ENCODE measurements around the gene SV2A.

DNA sequence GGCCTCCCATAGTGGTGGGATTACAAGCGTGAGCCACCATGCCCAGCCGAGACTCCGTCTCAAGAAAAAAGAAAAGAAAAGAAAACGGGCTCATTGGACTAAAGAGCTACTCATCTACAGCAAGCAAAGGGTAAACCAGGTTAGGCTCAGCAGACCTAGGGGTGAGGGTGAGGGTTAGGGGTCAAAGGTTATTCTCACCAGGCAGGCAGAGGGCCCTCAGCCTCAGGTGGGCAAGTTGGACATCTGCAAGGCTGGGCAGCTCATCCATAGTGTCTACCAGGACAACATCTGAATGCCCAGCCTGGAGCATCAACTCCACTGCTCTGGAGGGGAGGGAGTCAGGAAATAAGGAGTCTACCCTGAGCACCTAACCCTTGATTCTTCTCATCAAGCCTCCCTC is 15.6 kb upstream of the SV2A start:
- TF ChIP-seq, protein P1, sequence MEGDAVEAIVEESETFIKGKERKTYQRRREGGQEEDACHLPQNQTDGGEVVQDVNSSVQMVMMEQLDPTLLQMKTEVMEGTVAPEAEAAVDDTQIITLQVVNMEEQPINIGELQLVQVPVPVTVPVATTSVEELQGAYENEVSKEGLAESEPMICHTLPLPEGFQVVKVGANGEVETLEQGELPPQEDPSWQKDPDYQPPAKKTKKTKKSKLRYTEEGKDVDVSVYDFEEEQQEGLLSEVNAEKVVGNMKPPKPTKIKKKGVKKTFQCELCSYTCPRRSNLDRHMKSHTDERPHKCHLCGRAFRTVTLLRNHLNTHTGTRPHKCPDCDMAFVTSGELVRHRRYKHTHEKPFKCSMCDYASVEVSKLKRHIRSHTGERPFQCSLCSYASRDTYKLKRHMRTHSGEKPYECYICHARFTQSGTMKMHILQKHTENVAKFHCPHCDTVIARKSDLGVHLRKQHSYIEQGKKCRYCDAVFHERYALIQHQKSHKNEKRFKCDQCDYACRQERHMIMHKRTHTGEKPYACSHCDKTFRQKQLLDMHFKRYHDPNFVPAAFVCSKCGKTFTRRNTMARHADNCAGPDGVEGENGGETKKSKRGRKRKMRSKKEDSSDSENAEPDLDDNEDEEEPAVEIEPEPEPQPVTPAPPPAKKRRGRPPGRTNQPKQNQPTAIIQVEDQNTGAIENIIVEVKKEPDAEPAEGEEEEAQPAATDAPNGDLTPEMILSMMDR (IDR thresholded peaks at IDR 0.05), result no peak
- TF ChIP-seq POLR2A (IDR thresholded peaks at IDR 0.05) (no peak), POLR2AphosphoS5 (IDR thresholded peaks at IDR 0.05) (no peak), EP300 (IDR thresholded peaks at IDR 0.05) (no peak)
